ENCODE results near the gene C3orf52. TPM values are rescaled to one million over a fixed set of nuclear protein-coding genes. Genes with fewer than 3 reads are reported as not detected.

C3orf52 gene
- polyA plus RNA-seq, 1 donor from 2014 or later = 0.21 TPM

GRCh38 chr3:112043621-112044201 lies 42.5 kb upstream of the C3orf52 start:
- Histone ChIP-seq H3K9ac (ENCODE audit: low read length) (no peak overlapping the region), H2AFZ (ENCODE audit: low read depth, low read length) (no peak overlapping the region), H4K20me1 (ENCODE audit: insufficient read depth) (no peaks in the 10 kb centered on the region), H3K9me2 (ENCODE audit: insufficient read depth, low read length) (no peaks in the 10 kb centered on the region), H3K4me3 (ENCODE audit: low read length) (peak overlapping the region; percentile 43), H3K79me2 (replicated peaks; ENCODE audit: insufficient read depth, low read length) (no peaks in the 10 kb centered on the region), H3K9me3 (ENCODE audit: low read length) (no peaks in the 10 kb centered on the region), H3K27ac (ENCODE audit: low read length) (peak overlapping the region; percentile 89), H3K4me2 (ENCODE audit: low read length) (peak overlapping the region; percentile 26), H3F3A (ENCODE audit: insufficient read depth, low read length, poor library complexity, severe bottlenecking) (peaks cover 5% of the 10 kb centered on the region), H3K36me3 (ENCODE audit: insufficient read depth, low read length) (no peaks in the 10 kb centered on the region), H3K27me3 (ENCODE audit: insufficient read depth, low read depth, low read length) (no peaks in the 10 kb centered on the region)
- TF ChIP-seq RAD21 (conservative IDR thresholded peaks at IDR 0.05) = peak; percentile 87
- TF ChIP-seq MXI1 (conservative IDR thresholded peaks at IDR 0.05; ENCODE audit: poor library complexity, severe bottlenecking) = no peak
- TF ChIP-seq CTCF (IDR thresholded peaks at IDR 0.05; ENCODE audit: poor library complexity, severe bottlenecking) = peak; percentile 92
- TF ChIP-seq POLR2AphosphoS5 (IDR thresholded peaks at IDR 0.05) = no peak
- TF ChIP-seq REST (IDR thresholded peaks at IDR 0.05; ENCODE audit: borderline replicate concordance) = no peak
- TF ChIP-seq TAF1 (IDR thresholded peaks at IDR 0.05; ENCODE audit: low read depth) = no peak
- peak; percentile 87 for TF ChIP-seq SMC3 (conservative IDR thresholded peaks at IDR 0.05; ENCODE audit: poor library complexity)

GRCh38 chr3:112046599-112046998 lies 39.6 kb upstream of the C3orf52 start:
- TF ChIP-seq EP300 (conservative IDR thresholded peaks at IDR 0.05; ENCODE audit: poor library complexity, severe bottlenecking) (no peak), RAD21 (conservative IDR thresholded peaks at IDR 0.05) (no peak), MXI1 (conservative IDR thresholded peaks at IDR 0.05; ENCODE audit: poor library complexity, severe bottlenecking) (no peak), POLR2AphosphoS5 (IDR thresholded peaks at IDR 0.05) (no peak), TAF1 (IDR thresholded peaks at IDR 0.05; ENCODE audit: low read depth) (no peak), REST (IDR thresholded peaks at IDR 0.05; ENCODE audit: borderline replicate concordance) (no peak), CTCF (IDR thresholded peaks at IDR 0.05; ENCODE audit: poor library complexity, severe bottlenecking) (no peak), EZH2 (IDR thresholded peaks at IDR 0.05; ENCODE audit: borderline replicate concordance, insufficient read depth, low read length, poor library complexity, severe bottlenecking) (no peak), SMC3 (conservative IDR thresholded peaks at IDR 0.05; ENCODE audit: poor library complexity) (no peak)
- Histone ChIP-seq H3K27ac (ENCODE audit: low read length) (no peak overlapping the region), H3K79me2 (replicated peaks; ENCODE audit: insufficient read depth, low read length) (no peaks in the 10 kb centered on the region), H3K9me2 (ENCODE audit: insufficient read depth, low read length) (no peaks in the 10 kb centered on the region), H3K27me3 (ENCODE audit: insufficient read depth, low read depth, low read length) (no peaks in the 10 kb centered on the region), H3K4me2 (ENCODE audit: low read length) (no peak overlapping the region), H4K20me1 (ENCODE audit: insufficient read depth) (no peaks in the 10 kb centered on the region), H2AFZ (ENCODE audit: low read depth, low read length) (no peak overlapping the region), H3K4me3 (ENCODE audit: low read length) (no peak overlapping the region), H3F3A (ENCODE audit: insufficient read depth, low read length, poor library complexity, severe bottlenecking) (peaks cover 5% of the 10 kb centered on the region), H3K9me3 (ENCODE audit: low read length) (no peaks in the 10 kb centered on the region), H3K9ac (ENCODE audit: low read length) (no peak overlapping the region), H3K36me3 (ENCODE audit: insufficient read depth, low read length) (no peaks in the 10 kb centered on the region)
